SH-SY5Y (cell line): Measurements from ENCODE around the gene ATP8B4.

Experiments used
- GATA2 ChIP-seq: IDR thresholded peaks from 2 replicates; pipeline ENCODE4 v1.6.1; 2011; ENCODE audit warnings: mild to moderate bottlenecking, low read depth, low read length
- GATA3 ChIP-seq: IDR thresholded peaks from 2 replicates; pipeline ENCODE4 v1.6.1; 2011; ENCODE audit warnings: low read depth, mild to moderate bottlenecking, low read length, moderate library complexity

GRCh38 chr15:49895347-49896223 is 223.4 kb downstream of the ATP8B4 start:
- no peak for TF ChIP-seq GATA2
- no peak for TF ChIP-seq GATA3
